HG02588 (cell line): ENCODE data around the gene EPS15.

Experiments used
- ATAC-seq: cut with Tn5 transposase; IDR thresholded peaks from one replicate; pipeline ENCODE4 v1.9.1; 2021; ENCODE audit warnings: mild to moderate bottlenecking, moderate library complexity; ENCODE audit not compliant: unreplicated experiment

The EPS15 gene

DNA sequence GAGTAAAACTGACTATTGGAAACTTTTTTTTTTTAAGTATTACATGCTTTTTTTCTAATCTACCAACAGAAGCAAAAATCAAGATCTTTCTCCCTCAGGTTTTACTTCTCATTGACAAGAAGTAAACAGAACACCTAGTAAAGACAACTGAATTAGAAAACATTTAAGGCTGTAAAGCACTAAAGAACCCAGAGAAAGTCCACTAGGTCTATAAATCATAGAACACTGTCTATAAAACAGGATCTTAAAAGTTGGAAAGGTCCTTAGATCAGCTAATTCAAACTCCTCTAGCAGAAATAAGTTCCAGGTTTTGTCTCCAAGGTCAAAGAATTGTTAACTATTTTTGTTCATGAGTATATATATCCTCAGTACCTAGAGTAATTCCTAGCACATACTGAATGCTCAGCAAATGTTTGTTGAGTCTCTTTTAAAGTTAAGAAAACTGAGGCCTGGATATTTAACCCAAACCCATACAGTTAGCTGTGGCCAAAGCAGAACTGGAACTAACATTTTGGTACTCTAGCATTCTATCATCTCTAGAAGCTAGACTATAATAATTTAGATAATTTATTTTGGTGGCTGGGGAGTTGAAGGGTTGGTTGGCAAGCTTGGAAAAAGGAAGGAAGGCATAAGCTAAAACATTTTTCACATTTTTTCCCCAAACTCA, 3.0 kb downstream of the EPS15 start:
- ATAC-seq = no peak

DNA sequence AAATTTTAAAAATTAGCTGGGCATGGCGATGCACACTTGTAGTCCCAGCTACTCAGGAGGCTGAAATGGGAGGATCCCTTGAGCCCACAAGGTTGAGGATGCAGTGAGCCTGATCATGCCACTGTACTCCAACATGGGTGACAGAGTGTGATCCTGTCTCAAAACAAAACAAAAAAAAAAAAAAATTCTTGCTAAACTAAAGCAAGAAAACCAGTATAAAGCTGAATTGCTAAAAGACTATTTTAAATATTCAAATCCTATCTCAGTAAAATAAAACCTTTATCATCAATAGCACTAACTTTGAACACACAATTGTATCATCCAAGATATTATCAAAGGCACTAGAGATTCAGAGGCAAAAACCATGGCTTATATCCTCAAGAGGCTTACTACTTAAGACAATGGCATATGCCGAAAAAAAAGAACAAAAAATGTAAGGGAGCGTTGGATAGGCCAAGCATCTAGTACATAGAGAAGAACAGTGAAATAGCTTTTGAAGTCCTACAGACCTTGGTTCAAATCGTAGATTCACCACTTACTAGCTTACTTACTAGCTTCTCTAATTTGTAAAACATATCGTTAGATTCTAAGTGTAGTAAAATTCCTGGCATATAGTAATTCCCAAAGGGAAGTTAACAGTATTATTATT, 3.6 kb downstream of the EPS15 start:
- ATAC-seq = no peak

DNA sequence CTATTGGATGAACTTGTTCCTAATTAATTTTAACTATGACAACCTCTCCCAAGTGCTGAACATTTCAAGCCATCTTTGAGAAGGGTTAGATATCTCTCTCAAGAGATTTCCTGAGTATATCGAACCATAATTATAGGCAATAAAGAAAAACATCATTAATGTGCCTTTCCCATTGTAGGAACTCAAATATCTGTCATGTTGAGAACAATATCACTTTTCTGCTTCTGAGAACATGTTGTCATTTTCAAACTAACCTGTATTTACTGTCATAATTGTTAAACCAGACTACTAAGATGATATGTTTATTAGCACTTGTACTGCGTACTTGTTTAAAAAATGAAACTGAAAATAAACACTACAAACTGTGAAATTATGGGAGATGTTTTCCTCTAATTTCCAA, 4.3 kb downstream of the EPS15 start:
- no peak for ATAC-seq

DNA sequence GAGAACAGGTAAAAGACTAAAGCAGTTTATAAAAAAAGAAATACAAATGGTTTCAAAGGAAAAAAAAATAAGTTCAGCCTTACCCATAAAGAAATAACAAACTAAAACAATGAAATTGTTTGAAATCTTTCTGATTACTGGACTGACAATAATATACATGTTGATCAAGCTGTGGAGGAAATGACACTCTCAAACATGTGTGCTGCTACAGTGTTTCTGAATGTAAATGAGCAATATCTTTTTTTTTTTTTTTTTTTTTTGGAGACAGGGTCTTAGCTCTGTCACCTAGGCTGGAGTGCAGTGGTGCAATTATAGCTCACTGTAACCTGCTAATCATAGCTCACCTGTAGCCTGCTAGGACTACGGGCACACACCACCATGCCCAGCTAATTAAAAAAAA, 6.5 kb downstream of the EPS15 start:
- ATAC-seq = no peak

DNA sequence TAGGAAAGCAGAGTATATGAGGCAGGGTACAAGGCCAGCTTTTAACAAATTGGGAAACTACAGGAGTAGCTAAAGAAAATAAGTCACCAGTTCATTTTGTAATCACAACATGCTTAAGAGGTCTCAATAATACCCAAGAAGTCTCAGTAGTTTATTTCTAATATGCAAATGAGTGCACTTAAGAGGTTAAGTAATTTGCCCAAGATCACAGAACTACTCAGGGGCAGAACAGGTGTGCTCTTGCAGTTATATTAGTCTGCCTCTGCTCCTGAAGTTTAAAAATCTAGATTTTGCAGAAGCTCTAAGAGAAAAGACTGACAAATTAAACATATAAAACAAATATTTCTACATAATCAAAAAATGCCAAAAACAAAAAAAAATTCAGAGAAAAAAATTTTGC, 6.9 kb downstream of the EPS15 start:
- ATAC-seq = no peak

DNA sequence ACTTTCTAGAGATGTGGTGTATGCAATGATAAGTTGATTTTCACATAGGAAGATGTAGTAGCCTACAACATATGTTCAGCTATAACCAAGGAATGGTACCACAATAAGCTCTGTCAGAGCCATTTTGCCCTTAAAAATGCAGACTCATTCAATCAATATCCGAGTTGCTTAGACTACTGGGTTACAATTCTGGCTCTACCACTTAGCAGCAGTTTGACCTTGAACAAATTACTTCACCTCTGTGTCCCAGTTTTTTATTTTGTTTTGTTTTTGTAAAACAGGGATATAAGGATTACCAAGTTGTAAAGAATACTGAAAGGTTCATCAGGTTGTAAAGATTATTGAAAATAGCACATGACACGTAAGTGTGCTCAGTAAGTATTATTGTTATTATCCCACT, 9.3 kb downstream of the EPS15 start:
- no peak for ATAC-seq

DNA sequence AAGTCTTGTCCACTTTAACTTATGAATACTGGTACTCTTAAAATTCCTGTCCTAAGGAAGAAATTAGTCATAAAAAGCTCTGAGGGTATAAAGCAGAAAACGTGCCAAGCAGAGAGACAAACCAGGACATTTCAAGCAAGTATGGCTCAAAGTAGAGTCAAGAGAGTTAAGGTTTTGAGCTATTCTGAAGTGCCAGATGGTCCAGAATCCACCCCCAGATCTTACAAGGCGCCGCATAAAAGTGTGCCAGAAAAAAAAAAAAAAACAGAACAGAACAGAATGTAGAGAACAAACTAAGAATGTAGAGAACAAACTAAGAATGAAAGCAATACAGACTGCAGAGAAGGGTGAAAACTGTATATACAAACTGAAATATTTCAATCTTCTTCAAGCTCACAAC, 12.5 kb downstream of the EPS15 start:
- ATAC-seq = no peak

DNA sequence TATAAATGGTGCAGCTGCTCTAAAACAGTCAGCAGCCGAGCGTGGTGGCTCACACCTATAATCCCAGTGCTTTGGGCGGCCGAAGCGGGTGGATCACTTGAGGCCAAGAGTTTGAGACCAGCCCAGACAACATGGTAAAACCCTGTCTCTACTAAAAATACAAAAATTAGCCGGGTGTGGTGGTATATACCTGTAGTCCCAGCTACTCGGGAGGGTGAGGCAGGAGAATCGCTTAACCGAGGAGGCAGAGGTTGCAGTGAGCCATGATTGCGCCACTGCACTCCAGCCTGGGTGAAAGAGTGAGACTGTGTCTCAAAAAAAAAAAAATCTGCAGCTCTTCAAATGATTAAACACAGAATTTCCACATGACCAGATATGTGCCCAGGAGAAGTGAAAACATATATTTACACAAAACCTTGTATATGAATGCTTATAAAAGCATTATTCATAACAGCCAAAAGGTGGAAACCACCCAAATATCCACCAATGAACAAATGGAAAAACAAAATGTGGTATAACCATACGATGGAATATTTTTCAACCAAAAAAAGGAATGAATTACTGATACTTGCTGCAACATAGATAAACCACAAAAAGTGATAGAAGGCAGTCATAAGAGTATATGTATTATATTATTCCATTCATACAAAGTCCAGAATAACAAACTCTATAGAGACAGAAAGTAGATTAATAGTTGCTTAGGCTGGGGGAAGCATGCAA, 14.1 kb downstream of the EPS15 start:
- peak; percentile 34 for ATAC-seq

DNA sequence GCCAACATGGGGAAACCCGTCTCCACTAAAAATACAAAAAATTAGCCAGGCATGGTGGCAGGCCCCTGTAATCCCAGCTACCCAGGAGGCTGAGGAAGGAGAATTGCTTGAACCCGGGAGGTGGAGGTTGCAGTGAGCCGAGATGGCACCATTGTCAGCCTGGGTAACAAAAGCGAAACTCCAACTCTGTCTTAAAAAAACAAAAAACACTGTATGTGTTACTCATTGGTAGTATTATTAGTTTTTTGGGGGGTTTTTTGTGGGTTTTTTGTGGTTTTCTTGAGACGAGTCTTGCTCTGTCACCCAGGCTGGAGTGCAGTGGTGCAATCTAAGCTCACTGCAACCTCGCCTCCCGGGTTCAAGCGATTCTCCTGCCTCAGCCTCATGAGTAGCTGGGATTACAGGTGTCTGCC, 17.8 kb downstream of the EPS15 start:
- ATAC-seq = peak; percentile 60

DNA sequence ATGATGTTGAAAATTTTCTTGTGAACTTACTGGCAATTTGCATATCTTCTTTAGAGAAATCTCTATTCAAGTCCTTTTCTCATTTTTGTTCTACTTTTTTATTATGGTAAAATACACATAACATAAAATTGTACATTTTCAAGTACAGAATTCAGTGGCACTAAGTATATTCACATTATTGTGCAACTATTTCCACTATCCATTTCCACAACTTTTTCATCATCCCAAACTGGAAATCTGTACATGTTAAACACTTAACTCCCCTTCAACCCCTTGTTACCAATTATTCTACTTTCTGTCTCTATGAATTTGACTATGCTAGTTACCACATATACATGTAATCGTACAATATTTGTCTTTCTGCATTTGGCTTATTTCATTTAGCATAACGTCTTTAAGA, 19.4 kb downstream of the EPS15 start:
- no peak for ATAC-seq

DNA sequence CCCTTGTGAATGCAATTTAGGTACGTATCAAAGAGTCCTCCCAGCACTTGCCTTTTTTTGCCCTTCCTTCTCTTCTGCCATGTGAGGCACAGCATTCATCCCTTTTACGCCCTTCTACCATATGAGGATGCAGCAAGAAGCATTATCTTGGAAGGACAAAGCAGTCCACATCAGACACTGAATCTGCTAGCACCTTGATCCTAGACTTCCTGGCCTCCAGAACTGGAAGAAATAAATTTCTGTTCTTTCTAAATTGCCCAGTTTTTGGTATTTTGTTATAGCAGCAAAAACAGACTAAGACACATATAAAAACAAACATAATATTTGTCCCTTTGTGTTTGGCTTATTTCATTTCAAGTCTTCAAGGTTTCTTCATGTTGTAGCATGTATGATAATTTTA, 20.1 kb downstream of the EPS15 start:
- no peak for ATAC-seq

DNA sequence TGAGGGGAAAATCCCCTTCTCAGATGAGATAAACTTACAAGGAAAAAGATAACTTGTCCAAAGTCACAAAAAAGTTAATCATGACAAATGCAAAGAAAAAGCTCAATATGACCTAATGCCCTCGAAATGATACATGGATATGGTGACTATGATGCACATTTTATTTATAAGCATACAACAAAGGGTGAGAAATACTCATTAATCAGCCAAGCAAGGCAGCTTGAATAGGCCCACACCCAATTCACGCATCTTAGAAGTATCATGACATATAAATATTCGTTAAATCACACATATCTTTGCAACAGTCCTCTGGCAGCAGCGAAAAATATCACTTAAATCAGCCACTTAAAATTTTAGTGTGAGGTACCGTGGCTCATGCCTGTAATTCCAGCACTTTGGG, 21.7 kb downstream of the EPS15 start:
- ATAC-seq = no peak

DNA sequence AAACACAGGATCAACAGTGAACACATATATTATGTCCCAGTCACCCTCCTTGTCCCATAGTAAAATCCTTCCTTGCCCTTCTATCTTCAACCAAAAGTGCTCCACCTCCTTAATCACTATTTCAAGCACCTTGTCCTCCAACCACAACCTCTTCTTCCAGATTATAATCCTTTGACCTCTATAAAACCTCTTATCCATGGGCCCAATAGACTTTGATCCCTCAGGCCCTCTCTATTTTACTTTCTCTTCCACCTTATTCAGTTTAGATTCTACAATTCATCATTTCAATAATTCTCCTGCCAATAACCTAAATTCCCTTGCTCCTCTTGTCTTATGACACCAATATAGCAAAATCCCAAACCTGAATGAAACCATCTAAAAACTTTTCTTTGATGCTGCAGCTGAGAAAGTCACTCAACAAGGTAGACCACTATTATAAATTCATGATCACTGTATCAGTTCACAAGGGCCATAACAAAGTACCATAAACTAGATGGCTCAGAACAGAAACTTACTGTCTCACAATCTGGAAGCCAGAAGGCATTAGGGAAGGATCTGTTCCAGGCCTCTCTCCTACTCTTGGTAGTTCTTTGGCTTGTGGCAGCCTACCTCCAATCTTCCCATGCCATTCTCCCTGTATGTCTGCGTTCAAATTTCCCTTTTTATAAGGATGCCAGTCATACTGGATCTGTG, 24.8 kb downstream of the EPS15 start:
- ATAC-seq = no peak

DNA sequence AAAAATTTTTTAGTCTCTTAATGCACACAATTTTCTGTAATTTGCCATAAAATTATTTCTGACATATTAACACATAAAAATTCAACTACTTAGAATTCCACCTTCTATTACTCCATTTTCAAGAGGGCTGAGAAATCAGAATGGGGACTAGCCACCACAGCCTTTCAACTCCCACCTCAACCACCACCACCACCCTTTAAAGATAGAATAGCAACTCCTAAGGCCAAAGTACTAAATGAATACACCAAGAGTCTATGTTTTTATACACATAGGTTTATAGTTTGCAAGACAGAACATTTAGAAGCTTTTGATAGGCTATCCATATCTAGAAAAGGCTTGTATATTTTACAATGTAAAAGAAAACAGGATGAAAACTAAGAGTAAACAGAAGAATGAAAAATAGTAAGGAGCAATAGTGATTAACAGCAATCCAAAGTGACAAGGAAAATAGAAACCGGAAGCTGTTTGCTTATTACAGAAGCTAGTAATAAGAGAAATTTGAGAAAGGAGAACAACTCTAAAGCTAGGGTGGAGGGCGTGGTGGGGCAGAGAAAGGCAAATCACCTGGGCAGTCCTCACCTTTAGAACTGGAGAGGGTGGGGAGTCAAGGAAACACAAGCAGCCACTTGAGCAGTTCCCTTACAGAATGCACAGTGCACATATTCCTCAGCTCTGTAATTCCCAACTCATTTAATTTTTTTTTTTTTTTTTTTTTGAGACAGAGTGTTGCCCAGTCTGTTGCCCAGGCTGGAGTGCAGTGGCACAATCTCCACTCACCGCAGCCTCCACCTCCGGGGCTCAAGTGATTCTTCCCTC, 27.7 kb downstream of the EPS15 start:
- peak; percentile 46 for ATAC-seq

DNA sequence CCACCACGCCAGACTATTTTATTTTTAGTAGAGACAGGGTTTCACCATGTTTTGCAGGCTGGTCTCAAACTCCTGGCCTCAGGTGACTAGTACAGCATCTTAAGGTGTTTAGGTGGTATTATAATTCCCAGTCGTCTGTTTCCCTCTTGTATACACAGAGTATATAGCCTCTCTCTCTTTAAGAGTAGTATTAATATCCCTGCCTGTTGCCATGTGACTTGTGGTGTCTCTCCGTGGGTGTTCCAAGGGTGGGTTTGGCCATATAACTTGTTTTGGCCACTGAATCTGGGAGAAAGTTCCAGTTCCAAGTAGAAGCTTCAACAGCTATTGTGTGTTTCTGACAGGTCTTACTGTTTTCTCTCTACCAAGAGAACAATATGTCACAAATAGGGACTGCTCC, 29.6 kb downstream of the EPS15 start:
- no peak for ATAC-seq

DNA sequence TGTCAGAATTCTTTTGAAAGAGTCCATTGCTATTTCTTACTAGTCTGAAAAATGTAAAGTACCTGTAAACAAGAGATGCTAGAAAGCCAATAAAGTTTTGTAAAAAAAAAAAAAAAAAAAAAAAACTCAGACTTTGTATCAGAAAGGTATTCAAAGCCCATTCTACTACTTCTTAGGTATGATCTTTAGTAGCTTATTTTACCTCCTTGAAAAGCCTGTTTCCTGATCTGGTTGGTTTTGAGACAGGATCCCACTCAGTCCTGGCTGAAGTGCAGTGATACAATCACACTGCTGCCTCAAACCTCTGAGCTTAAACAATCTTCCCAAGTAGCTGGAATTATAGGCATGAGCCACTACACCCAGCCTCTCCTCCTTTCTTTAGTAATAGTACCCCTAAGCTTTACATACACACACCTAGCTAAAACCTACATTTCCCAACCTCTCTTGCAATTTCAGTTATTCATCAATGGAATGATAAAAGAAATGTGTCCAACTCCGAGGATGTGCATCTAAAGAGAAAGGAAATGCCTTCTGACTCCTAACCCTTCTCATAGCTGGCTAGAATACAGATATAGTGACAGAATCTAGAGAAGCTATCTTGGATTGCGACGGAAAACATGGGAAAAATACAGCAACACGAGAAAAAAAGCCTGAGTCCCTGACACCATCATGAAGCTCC, 30.6 kb downstream of the EPS15 start:
- no peak for ATAC-seq

DNA sequence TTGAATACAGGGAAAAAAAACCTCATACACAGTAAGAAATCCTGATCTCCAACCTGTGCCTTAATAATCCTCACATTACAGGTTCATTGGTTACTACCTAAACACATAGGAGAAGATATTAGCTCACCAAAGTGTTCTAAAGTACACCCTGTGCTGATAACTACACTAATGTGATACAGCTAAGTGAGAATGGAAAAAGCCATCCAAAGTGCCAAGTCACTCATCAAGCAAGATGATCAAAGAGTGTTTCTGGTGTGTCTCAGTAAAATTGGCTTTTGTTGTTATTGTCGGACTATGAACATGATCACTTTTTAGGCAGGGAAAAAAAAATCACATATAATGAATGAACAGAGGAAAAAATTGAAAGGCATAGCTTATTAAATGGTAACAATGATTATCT, 31.4 kb downstream of the EPS15 start:
- no peak for ATAC-seq

DNA sequence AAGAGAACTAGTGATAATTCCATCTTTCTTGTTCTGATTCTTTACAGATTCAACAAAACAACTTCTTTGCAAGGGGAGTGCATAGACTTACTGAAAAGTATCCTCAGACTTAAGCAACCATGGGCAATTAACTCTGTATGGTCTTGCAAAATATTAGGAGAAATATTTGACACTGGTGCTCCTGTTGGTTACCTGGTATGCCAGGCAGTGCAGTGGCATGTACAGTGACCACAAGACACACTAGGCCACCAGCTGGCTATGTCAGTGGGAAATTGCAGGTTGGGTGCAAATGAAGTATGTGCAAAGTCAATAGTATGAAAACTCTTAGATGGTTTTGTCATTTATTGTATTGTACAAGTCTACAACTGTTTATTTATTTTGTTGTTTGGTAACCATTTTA, 34.5 kb downstream of the EPS15 start:
- ATAC-seq = no peak

DNA sequence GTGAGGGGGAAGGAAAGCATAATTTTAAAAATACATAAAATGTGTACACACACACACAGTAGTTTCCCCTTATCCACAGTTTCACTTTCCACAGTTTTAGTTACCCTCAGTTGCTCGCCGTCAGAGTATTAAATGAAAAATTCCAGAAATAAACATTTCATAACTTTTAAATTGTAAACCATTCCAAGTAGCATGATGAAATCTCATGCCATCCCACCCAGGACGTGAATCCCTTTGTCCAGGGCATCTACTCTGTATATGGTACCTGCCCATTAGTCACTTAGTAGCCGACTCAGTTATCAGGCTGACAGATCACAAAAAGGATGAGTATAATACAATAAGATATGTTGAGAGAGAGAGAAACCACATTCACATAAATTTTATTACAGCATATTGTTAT, 36.2 kb downstream of the EPS15 start:
- ATAC-seq = no peak
